Stimulated activated naive CD8-positive, alpha-beta T cell treated with anti-CD3 and anti-CD28 coated beads, Interleukin-15, Interleukin-2, amounts not matched to agents 100 U/mL and 50 U/mL, for 24 hours (primary cell): ENCODE measurements around the gene HIVEP2.
"Not testable (repeated sequence)": the region's sequence is repeated elsewhere in the genome, so short reads cannot be mapped to it uniquely, and the experiment has no call there.

ENCODE experiments used
- ATAC-seq: fragments of 150-1000 bp; cut with Tn5 transposase; one replicate; pipeline ENCODE4 v1.10.0; 2021
- DNase-seq: peaks from one replicate; pipeline ENCODE4 v3.0.0; 2021

Gene HIVEP2

DNA sequence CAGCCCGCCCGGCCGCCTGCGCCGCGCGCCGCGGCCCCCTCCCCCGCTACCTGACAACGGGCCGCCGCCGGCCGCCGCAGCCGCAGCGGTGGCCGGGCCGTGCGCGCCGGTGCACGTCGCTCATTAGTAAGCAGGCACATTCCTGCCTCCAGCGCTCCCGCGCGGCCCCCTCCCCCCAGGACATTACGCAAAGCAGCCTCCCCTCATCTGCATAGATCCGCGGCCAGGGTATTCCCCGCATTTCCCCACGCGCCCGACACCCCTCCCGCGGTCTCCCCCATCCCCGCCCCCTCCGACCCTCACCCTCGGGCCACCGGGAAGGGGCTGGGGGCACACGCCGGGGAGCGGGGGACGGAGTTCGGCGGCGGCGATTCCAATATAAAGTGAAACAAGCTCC, at the start of gene HIVEP2:
Gene HIVEP2 (minus strand): TSS at position 128 of the 397 bp plus-strand sequence. CDS start 170,438 bp downstream, outside the sequence.
- ATAC-seq (peak; percentile 48), DNase-seq (peak; percentile 92)

GRCh38 chr6:142993977-142994376, 49.0 kb upstream of the HIVEP2 start:
- no peak for ATAC-seq
- no peak for DNase-seq

DNA sequence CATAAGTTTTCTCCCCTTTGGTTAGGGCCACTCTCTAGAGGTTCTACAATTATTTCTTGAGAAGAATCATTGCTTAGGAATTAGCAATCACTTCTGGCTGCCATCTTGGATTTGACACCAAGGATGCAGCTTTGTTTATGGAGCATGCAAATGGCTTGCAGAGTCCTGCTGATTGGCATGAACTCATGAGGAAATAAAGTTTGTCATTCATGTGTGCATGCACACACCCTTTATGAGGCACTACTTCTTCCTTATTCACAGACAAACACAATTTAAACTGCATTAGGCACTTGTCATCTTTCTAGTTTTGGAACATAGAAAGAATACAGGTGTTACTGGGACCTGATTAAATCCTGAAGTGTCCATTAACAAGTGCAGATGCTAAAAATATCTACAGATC, 42.5 kb upstream of the HIVEP2 start:
- DNase-seq = no peak
- ATAC-seq = no peak

DNA sequence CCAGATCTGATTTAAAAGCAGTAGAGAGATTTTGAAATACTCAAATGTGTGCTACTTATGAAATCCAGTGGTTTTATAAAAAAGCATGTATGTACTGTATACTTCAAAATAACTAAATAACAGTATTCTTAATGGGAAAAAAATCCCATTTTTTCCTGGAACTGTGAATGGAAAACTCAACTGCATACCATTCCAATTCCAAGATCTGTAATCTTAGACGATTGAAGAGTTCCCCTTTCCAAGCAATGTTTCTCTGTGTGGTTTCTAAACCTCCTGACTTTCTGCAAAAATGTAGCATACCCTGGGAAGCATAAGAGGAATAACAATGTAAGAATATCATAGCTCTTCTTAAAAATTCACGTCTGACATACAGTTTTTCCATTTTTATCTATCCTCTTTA, 40.3 kb upstream of the HIVEP2 start:
- ATAC-seq = no peak

GRCh38 chr6:142984386-142984785, 39.4 kb upstream of the HIVEP2 start:
- ATAC-seq = no peak

More for the DNA sequence above, 40.3 kb upstream of the HIVEP2 start:
- no peak for DNase-seq

DNA sequence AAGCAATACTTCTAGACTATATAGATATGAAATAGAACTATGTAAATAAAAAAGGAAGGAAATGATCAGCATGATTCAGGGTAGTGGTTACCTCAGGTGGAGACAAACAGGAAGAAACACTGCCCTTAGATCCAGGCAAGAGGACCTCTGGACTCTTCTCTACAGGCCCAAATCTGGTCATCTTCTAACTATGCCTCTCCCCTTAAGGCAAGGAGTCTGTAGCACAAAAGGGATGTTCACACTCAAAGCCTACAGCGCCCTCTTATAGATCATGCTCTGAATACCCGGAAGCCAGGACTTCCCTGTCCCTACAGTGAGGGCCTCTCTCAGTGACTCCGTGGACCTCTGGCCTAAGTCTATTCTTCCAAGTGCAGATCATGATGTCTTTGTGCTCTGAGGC, 30.4 kb upstream of the HIVEP2 start:
- ATAC-seq (no peak), DNase-seq (no peak)

More at GRCh38 chr6:142984386-142984785, 39.4 kb upstream of the HIVEP2 start:
- DNase-seq = no peak

DNA sequence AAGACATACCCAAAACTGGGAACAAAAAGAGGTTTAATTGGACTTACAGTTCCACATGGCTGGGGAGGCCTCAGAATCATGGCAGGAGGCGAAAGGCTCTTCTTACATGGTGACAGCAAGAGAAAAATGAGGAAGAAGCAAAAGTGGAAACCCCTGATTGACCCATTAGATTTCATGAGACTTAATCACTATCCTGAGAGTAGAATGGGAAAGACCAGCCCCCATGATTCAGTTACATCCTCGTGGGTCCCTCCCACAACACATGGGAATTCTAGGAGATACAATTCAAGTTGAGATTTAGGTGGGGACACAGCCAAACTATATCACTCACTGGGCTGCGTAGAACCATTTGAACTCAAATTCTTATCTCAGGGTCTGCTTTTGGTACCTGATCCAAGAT, 26.0 kb upstream of the HIVEP2 start:
- not testable (repeated sequence) for DNase-seq, ATAC-seq

- ATAC-seq (no peak), DNase-seq (no peak)
These were observed 23.6 kb upstream of the HIVEP2 start for GRCh38 chr6:142968601-142969000.

DNA sequence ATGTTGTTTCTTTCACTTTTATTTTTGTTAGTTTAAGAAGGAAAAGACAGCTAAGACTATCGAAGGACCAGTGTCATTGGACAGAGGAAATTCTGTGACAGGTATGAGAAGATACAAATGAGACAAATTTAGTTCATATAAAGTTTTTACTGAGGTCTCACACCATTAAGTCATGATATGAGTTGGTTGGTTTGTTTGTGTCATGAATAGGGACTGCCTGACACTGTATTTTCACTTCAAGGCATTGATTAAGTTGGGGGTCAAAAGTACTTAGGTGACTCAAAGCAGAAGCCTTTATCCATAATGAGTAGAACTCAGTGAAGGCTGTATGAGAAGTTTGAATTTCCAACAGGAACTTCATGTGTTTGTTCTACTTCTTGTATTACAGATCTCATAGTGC, 21.3 kb upstream of the HIVEP2 start:
- ATAC-seq (no peak), DNase-seq (no peak)

GRCh38 chr6:142965164-142965563, 20.2 kb upstream of the HIVEP2 start:
- no peak for DNase-seq
- ATAC-seq = no peak

- ATAC-seq (no peak), DNase-seq (no peak)
These were observed 15.1 kb upstream of the HIVEP2 start for GRCh38 chr6:142960098-142960497.

DNA sequence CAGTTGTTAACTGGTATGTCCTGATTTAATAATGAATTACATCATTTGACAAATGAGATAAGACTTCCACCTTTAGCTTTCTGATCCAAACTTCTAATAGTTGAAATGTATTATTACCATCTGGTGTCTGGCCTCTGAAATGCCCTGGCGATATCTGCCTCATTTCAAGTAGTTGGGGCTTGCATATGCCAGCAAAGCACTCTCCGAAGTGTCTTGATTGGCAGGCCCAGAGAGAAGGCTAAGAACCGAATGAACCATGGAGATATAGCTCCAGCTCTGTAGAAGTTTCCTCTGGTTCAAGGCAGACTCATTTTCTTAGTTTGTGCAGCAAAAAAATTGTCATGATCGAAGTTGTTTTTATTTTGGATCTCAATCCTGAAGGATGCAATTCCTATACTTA, 13.4 kb upstream of the HIVEP2 start:
- no peak for ATAC-seq
- DNase-seq = no peak

- DNase-seq = no peak
- no peak for ATAC-seq
These were observed 11.8 kb upstream of the HIVEP2 start for GRCh38 chr6:142956726-142957125.

- DNase-seq (no peak), ATAC-seq (no peak)
These were observed 9.9 kb upstream of the HIVEP2 start for GRCh38 chr6:142954844-142955243.

GRCh38 chr6:142953373-142954273, 8.6 kb upstream of the HIVEP2 start:
- DNase-seq = no peak

DNA sequence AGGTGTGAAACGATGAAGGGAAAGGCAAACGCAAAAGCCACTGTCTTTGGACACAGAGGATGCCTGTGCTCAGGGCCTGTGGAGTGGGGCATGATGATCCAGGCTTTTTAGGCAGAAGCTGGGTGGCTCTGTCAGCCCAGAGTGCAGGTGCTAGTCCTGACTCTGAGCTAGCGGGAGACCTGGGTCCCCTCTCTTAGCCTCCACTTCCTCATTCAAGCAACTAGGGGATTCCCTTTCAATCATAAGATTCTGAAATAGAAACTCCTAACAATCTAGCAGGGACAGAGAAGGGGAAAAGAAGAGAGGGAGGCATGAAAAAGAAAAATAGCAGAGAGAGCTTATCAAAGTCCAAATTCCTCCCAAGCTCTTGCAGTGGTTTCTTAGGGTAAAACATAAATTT, 7.6 kb upstream of the HIVEP2 start:
- DNase-seq = peak; percentile 17

More at GRCh38 chr6:142953373-142954273, 8.6 kb upstream of the HIVEP2 start:
- peak; percentile 52 for ATAC-seq

DNA sequence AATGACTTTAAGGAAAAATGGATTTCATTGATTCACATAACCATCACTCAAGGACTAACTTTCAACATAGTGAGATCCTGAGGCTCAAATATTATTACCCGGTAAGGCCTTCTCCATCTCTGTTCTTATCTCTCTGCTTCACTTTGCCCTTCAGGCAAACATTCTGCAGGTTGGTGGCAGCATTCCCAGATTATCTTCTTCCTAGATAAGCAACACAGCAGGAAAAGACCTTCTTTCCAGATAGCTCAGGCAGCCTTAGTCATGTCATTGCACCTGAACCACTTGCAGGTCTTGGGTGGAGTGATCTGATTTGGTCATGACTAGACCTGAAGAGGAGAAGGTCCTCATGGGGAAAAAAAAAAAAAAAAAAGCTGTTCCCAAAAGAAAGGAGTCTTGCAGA, 5.3 kb upstream of the HIVEP2 start:
- ATAC-seq (no peak), DNase-seq (no peak)

More for the DNA sequence above, 7.6 kb upstream of the HIVEP2 start:
- ATAC-seq = peak; percentile 42

GRCh38 chr6:142947714-142948480, 2.9 kb upstream of the HIVEP2 start:
- ATAC-seq = no peak
- no peak for DNase-seq

- peak; percentile 50 for ATAC-seq
- DNase-seq = peak; percentile 88
These were observed 2.1 kb upstream of the HIVEP2 start for GRCh38 chr6:142946924-142947713.

- ATAC-seq (peak; percentile 57), DNase-seq (peak; percentile 92)
These were observed 1.4 kb upstream of the HIVEP2 start for GRCh38 chr6:142946181-142946923.

DNA sequence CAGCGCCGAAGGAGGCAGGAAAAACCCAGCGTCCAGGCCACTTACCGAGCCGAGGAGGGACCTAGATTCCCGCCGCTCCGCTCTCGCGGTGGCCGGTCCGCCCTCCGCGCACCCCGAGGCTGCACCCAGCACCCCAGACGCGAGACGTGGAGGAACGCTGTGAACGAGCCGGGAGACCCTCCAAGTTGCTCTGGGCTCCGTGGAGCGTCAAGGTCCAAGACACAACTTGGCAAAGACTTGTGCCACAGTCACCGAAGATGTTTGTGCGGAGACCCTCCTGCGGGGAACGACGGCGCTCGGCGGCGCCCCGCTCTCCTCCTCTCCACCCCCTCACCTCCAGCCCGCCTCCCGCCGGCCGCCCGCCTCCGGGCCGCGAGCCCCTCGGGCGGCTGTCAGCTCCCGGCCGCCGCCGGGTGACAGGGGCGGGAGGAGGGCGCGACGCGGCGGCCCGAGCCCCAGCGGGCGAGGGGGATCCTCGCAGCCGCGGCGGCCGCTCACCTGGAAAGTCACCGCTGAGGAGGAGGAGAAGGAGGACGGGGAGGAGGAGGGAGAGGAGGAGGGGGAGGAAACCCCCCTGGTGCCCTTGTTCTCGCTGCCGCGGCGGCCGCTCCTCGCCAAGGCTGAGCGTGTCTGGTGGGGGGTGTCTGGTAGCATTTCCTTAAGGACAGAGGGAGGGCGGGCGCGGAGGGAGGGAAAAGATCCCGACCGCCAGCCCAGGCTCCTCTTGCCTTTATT, 637 bp upstream of the HIVEP2 start:
- peak; percentile 2 for ATAC-seq
- peak; percentile 68 for DNase-seq
